Liver (tissue), 3 donors: ENCODE measurements around the gene AKR7A2.

Source experiments
- ATF3 ChIP-seq: IDR thresholded peaks from 2 replicates; pipeline ENCODE4 v1.6.1; 2016; ENCODE audit warnings: antibody characterized with exemption
- EGR1 ChIP-seq, 2 donors: IDR thresholded peaks; 2 replicates each; pipeline ENCODE4 v1.6.1; 2016 to 2018; ENCODE audit warnings: antibody characterized with exemption in 2 of 2, low read depth in 2 of 2
- GABPA ChIP-seq, 2 donors: IDR thresholded peaks in 1 of 2; conservative IDR thresholded peaks in 1 of 2; 2 replicates each; pipeline ENCODE4 v1.6.1; 2016; ENCODE audit warnings: antibody characterized with exemption in 2 of 2, mild to moderate bottlenecking in 1 of 2, moderate library complexity in 1 of 2
- MAX ChIP-seq: IDR thresholded peaks from 2 replicates; pipeline ENCODE4 v1.6.1; 2016; ENCODE audit warnings: antibody characterized with exemption
- RAD21 ChIP-seq, 2 donors: IDR thresholded peaks; 2 replicates each; pipeline ENCODE4 v1.6.1; 2016; ENCODE audit warnings: antibody characterized with exemption in 2 of 2, mild to moderate bottlenecking in 2 of 2
- RXRA ChIP-seq, 2 donors: IDR thresholded peaks; 2 replicates each; pipeline ENCODE4 v1.6.1; 2017 to 2018; ENCODE audit warnings: antibody characterized with exemption in 2 of 2, mild to moderate bottlenecking in 1 of 2
- SP1 ChIP-seq: IDR thresholded peaks from 2 replicates; pipeline ENCODE4 v1.6.1; 2018; ENCODE audit warnings: antibody characterized with exemption, mild to moderate bottlenecking
- TAF1 ChIP-seq: conservative IDR thresholded peaks from 2 replicates; pipeline ENCODE4 v1.6.1; 2016; ENCODE audit warnings: antibody characterized with exemption, mild to moderate bottlenecking
- YY1 ChIP-seq: IDR thresholded peaks from 2 replicates; pipeline ENCODE4 v1.6.1; 2016; ENCODE audit warnings: antibody characterized with exemption, mild to moderate bottlenecking
- TF ChIP-seq, protein P1 (sequence below): fragments of 150-350 bp; IDR thresholded peaks from 2 replicates; pipeline ENCODE4 v1.5.1; 2017; ENCODE audit warnings: improper control_type of control experiment, low read depth, low read length; ENCODE audit not compliant: missing input control
- TF ChIP-seq, protein P2 (sequence below): IDR thresholded peaks from 2 replicates; pipeline ENCODE4 v1.6.1; 2016; ENCODE audit warnings: antibody characterized with exemption, mild to moderate bottlenecking
- donor health status: healthy.
- donor health status: healthy.

DNA sequence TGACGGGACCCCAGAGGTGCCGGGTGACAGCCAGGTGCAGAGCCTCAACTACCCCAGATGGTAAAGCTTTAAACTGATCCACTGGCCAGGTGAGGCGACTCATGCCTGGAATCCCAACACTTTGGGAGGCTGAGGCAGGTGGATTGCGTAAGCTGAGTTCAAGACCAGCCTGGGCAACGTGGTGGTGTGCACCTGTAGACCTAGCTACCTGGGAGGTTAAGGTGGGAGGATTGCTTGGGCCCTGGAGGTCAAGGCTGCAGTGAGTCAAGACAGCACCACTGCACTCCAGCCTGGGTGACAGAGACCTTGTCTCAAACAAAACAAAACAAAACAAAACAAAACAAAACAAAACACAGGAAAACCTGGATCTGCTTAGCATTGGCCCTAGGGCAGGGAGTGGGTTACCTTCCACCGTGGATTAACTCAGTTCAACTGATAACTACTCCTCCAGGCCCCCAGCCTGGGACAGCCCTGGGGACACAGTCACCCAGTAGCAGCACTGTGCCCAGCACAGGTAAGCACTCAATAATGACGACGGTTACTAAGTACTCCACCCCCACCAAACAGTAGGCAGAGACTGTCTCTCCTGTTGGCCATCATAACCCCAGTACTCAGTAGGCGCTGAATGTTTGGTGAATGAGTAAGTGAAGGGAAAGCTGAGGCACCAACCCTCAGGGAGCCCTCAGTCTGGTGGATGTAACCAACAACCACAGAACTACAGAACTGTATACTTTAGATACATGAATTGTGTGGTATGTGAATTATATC, 21.8 kb upstream of the AKR7A2 start:
- TF ChIP-seq, protein P1, sequence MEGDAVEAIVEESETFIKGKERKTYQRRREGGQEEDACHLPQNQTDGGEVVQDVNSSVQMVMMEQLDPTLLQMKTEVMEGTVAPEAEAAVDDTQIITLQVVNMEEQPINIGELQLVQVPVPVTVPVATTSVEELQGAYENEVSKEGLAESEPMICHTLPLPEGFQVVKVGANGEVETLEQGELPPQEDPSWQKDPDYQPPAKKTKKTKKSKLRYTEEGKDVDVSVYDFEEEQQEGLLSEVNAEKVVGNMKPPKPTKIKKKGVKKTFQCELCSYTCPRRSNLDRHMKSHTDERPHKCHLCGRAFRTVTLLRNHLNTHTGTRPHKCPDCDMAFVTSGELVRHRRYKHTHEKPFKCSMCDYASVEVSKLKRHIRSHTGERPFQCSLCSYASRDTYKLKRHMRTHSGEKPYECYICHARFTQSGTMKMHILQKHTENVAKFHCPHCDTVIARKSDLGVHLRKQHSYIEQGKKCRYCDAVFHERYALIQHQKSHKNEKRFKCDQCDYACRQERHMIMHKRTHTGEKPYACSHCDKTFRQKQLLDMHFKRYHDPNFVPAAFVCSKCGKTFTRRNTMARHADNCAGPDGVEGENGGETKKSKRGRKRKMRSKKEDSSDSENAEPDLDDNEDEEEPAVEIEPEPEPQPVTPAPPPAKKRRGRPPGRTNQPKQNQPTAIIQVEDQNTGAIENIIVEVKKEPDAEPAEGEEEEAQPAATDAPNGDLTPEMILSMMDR, result no peak
- no peak for TF ChIP-seq MAX
- no peak for TF ChIP-seq YY1
- TF ChIP-seq SP1, result no peak
- no peak for TF ChIP-seq ATF3
- no peak for TF ChIP-seq TAF1
- no peak for TF ChIP-seq RAD21 (IDR thresholded peaks at IDR 0.05)
- TF ChIP-seq EGR1 (IDR thresholded peaks at IDR 0.05; ENCODE audit: low read depth in 2 of 2), result no peak
- no peak for TF ChIP-seq GABPA (IDR thresholded peaks at IDR 0.05 in 1 of 2, conservative IDR thresholded peaks at IDR 0.05 in 1 of 2)
- TF ChIP-seq, protein P2, sequence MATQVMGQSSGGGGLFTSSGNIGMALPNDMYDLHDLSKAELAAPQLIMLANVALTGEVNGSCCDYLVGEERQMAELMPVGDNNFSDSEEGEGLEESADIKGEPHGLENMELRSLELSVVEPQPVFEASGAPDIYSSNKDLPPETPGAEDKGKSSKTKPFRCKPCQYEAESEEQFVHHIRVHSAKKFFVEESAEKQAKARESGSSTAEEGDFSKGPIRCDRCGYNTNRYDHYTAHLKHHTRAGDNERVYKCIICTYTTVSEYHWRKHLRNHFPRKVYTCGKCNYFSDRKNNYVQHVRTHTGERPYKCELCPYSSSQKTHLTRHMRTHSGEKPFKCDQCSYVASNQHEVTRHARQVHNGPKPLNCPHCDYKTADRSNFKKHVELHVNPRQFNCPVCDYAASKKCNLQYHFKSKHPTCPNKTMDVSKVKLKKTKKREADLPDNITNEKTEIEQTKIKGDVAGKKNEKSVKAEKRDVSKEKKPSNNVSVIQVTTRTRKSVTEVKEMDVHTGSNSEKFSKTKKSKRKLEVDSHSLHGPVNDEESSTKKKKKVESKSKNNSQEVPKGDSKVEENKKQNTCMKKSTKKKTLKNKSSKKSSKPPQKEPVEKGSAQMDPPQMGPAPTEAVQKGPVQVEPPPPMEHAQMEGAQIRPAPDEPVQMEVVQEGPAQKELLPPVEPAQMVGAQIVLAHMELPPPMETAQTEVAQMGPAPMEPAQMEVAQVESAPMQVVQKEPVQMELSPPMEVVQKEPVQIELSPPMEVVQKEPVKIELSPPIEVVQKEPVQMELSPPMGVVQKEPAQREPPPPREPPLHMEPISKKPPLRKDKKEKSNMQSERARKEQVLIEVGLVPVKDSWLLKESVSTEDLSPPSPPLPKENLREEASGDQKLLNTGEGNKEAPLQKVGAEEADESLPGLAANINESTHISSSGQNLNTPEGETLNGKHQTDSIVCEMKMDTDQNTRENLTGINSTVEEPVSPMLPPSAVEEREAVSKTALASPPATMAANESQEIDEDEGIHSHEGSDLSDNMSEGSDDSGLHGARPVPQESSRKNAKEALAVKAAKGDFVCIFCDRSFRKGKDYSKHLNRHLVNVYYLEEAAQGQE, result no peak
- TF ChIP-seq RXRA (IDR thresholded peaks at IDR 0.05), result no peak
